Spleen (tissue), 11 donors: ENCODE measurements around the gene C1QTNF12. TPM values are rescaled to one million over a fixed set of nuclear protein-coding genes. Genes with fewer than 3 reads are reported as not detected.

Experiments
- DNase-seq: peaks from one replicate; pipeline ENCODE4 v3.0.0-alpha.2; 2020
- H3K27ac ChIP-seq, 8 donors: fragments of 200-600 bp; sonication (generic) in 7 of 8; 1 replicate in 4 of 8; 2 replicates in 4 of 8; pipeline versions ENCODE4 v1.5.0 to v1.8.0; 2016 to 2021; ENCODE audit warnings: inconsistent platforms in 4 of 8, mild to moderate bottlenecking in 4 of 8, moderate library complexity in 1 of 8
- H3K27me3 ChIP-seq, 7 donors: fragments of 200-600 bp; sonication (generic) in 6 of 7; replicated peaks in 1 of 7; 1 replicate in 4 of 7; 2 replicates in 3 of 7; pipeline versions ENCODE4 v1.5.0 to v1.8.0; 2016 to 2021; ENCODE audit warnings: inconsistent platforms in 3 of 7, mild to moderate bottlenecking in 1 of 7
- H3K36me3 ChIP-seq, 6 donors: fragments of 200-600 bp; sonication (generic) in 5 of 6; 1 replicate in 4 of 6; 2 replicates in 2 of 6; pipeline versions ENCODE4 v1.5.0 to v1.8.0; 2016 to 2021; ENCODE audit warnings: inconsistent platforms in 2 of 6
- H3K4me1 ChIP-seq, 6 donors: fragments of 200-600 bp; sonication (generic) in 5 of 6; 1 replicate in 3 of 6; 2 replicates in 3 of 6; pipeline versions ENCODE4 v1.5.0 to v1.8.0; 2016 to 2021; ENCODE audit warnings: inconsistent platforms in 3 of 6
- H3K4me3 ChIP-seq, 8 donors: fragments of 200-600 bp; sonication (generic) in 7 of 8; 1 replicate in 4 of 8; 2 replicates in 4 of 8; pipeline versions ENCODE4 v1.5.0 to v1.8.0; 2016 to 2021; ENCODE audit warnings: inconsistent platforms in 4 of 8, mild to moderate bottlenecking in 4 of 8, moderate library complexity in 2 of 8
- H3K9me3 ChIP-seq, 8 donors: fragments of 200-600 bp; sonication (generic) in 7 of 8; 1 replicate in 4 of 8; 2 replicates in 4 of 8; pipeline versions ENCODE4 v1.5.0 to v1.8.0; 2016 to 2021; ENCODE audit warnings: inconsistent platforms in 4 of 8
- POLR2A ChIP-seq, 3 donors: fragments of 450-650 bp; IDR thresholded peaks; one replicate each; pipeline ENCODE4 v1.5.1; 2017; ENCODE audit warnings: antibody characterized with exemption in 3 of 3, mild to moderate bottlenecking in 1 of 3
- POLR2AphosphoS5 ChIP-seq, 3 donors: sonication (generic); formaldehyde crosslinking; IDR thresholded peaks; one replicate each; pipeline ENCODE4 v1.5.1; 2017; ENCODE audit warnings: antibody characterized with exemption in 3 of 3
- WGBS, 5 donors: extraction: QIAGEN DNeasy Blood & Tissue Kit in 3 of 5; methylation state at CpG; one replicate each; pipeline versions ENCODE4 v1.1.5 to v1.1.7; 2013 to 2018; 5-methylcytosine and 5-hydroxymethylcytosine counted together
- intact Hi-C: fragments of 100-400 bp; cut with DNase I; formaldehyde crosslinking; loops from one replicate; pipeline ENCODE4 v1.15.0; 2023; ENCODE audit warnings: low total_unique reads
- polyA plus RNA-seq, 3 donors: library from polyadenylated mRNA; stranded (reverse); fragments of 200-250 nt; gene quantifications; one replicate each; pipeline ENCODE4 v1.2.1, GENCODE V29; 2013
- total RNA-seq, 7 donors: library from RNA; depleted of rRNA in 3 of 7; stranded (reverse); fragments of >200 nt in 3 of 7; fragmentation: NEBNext Ultra II Directional in 4 of 7; extraction: Animal tissue kit (Norgen Biotek cat#: 25700) in 4 of 7; gene quantifications; one replicate each; pipeline versions ENCODE4 v1.1.0 to v1.2.1, GENCODE V29; 2016 to 2021
- TF ChIP-seq, protein P1 (sequence below), 11 experiments: fragments of 200-600 bp in 7 of 11; fragments of 450-650 bp in 4 of 11; sonication (generic) in 4 of 11; IDR thresholded peaks in 8 of 11; conservative IDR thresholded peaks in 3 of 11; 1 replicate in 7 of 11; 2 replicates in 4 of 11; pipeline versions ENCODE4 v1.4.0 to v1.8.0; 2016 to 2021; ENCODE audit warnings: antibody characterized with exemption in 11 of 11, inconsistent platforms in 4 of 11, mild to moderate bottlenecking in 1 of 11
- donor health status: healthy with polysubstance abuse.
- donor health status: DM: no; HTN: no; CAD: no; lungs with moderate emphysema.
- donor health status: DM: no; HTN: no; CAD: no.
- donor health status: Bipolar disorder and iron deficiency.
- donor health status: healthy.
- donor health status: DM: no; HTN: no; CAD: no.
- donor health status: DM: yes; HTN: yes; CAD: no.

The C1QTNF12 gene
- total and polyA plus RNA-seq, 10 donors, result 0.87 to 5.5 (median 1.4) TPM; not detected in 3

GRCh38 chr1:1220197-1220596 is 26.3 kb downstream of the C1QTNF12 start:
- peaks cover 6 to 24% (median 12%) of the 10 kb centered on the region in 6 donors for H3K4me1 ChIP-seq
- no peaks in the 10 kb centered on the region for H3K9me3 ChIP-seq
- H3K4me3 ChIP-seq, result no peak overlapping the region
- no peak for TF ChIP-seq POLR2AphosphoS5 (IDR thresholded peaks at IDR 0.05)
- no peak for TF ChIP-seq POLR2A (IDR thresholded peaks at IDR 0.05)
- TF ChIP-seq, protein P1, sequence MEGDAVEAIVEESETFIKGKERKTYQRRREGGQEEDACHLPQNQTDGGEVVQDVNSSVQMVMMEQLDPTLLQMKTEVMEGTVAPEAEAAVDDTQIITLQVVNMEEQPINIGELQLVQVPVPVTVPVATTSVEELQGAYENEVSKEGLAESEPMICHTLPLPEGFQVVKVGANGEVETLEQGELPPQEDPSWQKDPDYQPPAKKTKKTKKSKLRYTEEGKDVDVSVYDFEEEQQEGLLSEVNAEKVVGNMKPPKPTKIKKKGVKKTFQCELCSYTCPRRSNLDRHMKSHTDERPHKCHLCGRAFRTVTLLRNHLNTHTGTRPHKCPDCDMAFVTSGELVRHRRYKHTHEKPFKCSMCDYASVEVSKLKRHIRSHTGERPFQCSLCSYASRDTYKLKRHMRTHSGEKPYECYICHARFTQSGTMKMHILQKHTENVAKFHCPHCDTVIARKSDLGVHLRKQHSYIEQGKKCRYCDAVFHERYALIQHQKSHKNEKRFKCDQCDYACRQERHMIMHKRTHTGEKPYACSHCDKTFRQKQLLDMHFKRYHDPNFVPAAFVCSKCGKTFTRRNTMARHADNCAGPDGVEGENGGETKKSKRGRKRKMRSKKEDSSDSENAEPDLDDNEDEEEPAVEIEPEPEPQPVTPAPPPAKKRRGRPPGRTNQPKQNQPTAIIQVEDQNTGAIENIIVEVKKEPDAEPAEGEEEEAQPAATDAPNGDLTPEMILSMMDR (IDR thresholded peaks at IDR 0.05 in 8 of 11, conservative IDR thresholded peaks at IDR 0.05 in 3 of 11), result no peak
- WGBS, 5 donors, result 90 to 93% (median 92%) methylated on average over 22 to 24 of the region's 24 CpGs
- intact Hi-C loops, result no loop called here
- H3K36me3 ChIP-seq, result peaks cover 0 to 99% (median 85%) of the 10 kb centered on the region in 6 donors
- peak overlapping the region in 3 of 8 donors; percentile 32 to 60 (median 50) for H3K27ac ChIP-seq
- no peaks in the 10 kb centered on the region for H3K27me3 ChIP-seq
- DNase-seq, result no peak

DNA sequence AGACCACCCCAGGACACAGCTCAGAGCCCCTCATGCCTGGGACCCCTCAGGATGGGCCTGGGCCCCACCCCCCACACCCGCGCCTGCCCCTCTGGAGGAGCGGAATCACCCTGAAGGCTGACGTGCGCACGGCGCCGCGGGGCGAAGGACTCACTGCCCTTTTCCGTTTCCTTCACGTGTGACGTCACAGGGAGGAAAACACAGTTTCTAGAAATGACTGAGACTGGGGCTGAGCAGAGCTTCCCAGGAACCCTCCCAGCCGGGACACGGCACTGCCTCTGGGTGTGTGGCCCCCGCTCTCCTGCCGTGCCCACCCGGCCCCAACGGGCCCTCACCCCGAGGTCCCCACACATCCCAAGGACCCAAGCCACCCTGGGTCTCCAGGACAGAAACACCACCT is 27.2 kb downstream of the C1QTNF12 start:
- TF ChIP-seq POLR2A (IDR thresholded peaks at IDR 0.05) (no peak), POLR2AphosphoS5 (IDR thresholded peaks at IDR 0.05) (peak in 2 of 3 donors; percentile 11 to 24)
- TF ChIP-seq, protein P1 (IDR thresholded peaks at IDR 0.05 in 8 of 11, conservative IDR thresholded peaks at IDR 0.05 in 3 of 11), result no peak
- WGBS, 5 donors, result 77 to 96% (median 90%) methylated on average over 20 of the region's 20 CpGs

GRCh38 chr1:1218524-1219200 is 27.9 kb downstream of the C1QTNF12 start:
- Histone ChIP-seq H3K4me1 (peaks cover 20 to 34% (median 27%) of the 10 kb centered on the region in 6 donors), H3K4me3 (no peak overlapping the region), H3K27me3 (peaks cover 0 to 4% (median 0%) of the 10 kb centered on the region in 7 donors), H3K9me3 (no peaks in the 10 kb centered on the region), H3K27ac (peak overlapping the region in 3 of 8 donors; percentile 32 to 60 (median 50)), H3K36me3 (peaks cover 0 to 84% (median 71%) of the 10 kb centered on the region in 6 donors)
- no peak for DNase-seq
- TF ChIP-seq POLR2AphosphoS5 (IDR thresholded peaks at IDR 0.05) (peak in 1 of 3 donors; percentile 11), POLR2A (IDR thresholded peaks at IDR 0.05) (no peak)
- TF ChIP-seq, protein P1 (IDR thresholded peaks at IDR 0.05 in 8 of 11, conservative IDR thresholded peaks at IDR 0.05 in 3 of 11), result no peak
- intact Hi-C loops, result no loop called here
- WGBS, 5 donors, result 92 to 95% (median 93%) methylated on average over 30 to 36 of the region's 36 CpGs

More for the DNA sequence above, 27.2 kb downstream of the C1QTNF12 start:
- no peaks in the 10 kb centered on the region for H3K27me3 ChIP-seq
- peaks cover 0 to 91% (median 77%) of the 10 kb centered on the region in 6 donors for H3K36me3 ChIP-seq
- DNase-seq, result no peak
- peaks cover 15 to 28% (median 20%) of the 10 kb centered on the region in 6 donors for H3K4me1 ChIP-seq
- intact Hi-C loops, result no loop called here
- no peak overlapping the region for H3K4me3 ChIP-seq
- no peaks in the 10 kb centered on the region for H3K9me3 ChIP-seq
- H3K27ac ChIP-seq, result peak overlapping the region in 3 of 8 donors; percentile 32 to 60 (median 50)
